B cell (primary cell): Measurements from ENCODE around the gene MAEA. TPM values are rescaled to one million over a fixed set of nuclear protein-coding genes. Genes with fewer than 3 reads are reported as not detected.

Experiments
- ATAC-seq: fragments of 200-7000 bp; cut with Tn5 transposase; one replicate; pipeline ENCODE4 v1.10.0; 2021; ENCODE audit warnings: low read depth, mild to moderate bottlenecking, moderate number of reproducible peaks, moderate library complexity
- CTCF ChIA-PET: fragments of 350-600 bp; sonication (Branson Sonifier 250); formaldehyde crosslinking; loops from one replicate; lab custom pipeline; 2021; ENCODE audit warnings: antibody characterized with exemption, inconsistent platforms; lab: Charles Lee
- POLR2A ChIA-PET: fragments of 350-600 bp; sonication (Branson Sonifier 250); formaldehyde crosslinking; loops from one replicate; lab custom pipeline; 2021; ENCODE audit warnings: antibody characterized with exemption; lab: Charles Lee
- DNase-seq: peaks from one replicate; pipeline ENCODE4 v3.0.0; 2013
- H2AFZ ChIP-seq: 2 replicates; pipeline ENCODE4 v1.6.1; 2012; ENCODE audit warnings: mild to moderate bottlenecking, low read depth, low read length; ENCODE audit not compliant: insufficient read depth, poor library complexity, severe bottlenecking
- H3K27ac ChIP-seq, 2 donors: 1 replicate in 1 of 2; 2 replicates in 1 of 2; pipeline ENCODE4 v1.5.1; 2012 to 2013; ENCODE audit warnings: low read length in 2 of 2, mild to moderate bottlenecking in 2 of 2, moderate library complexity in 1 of 2
- H3K27me3 ChIP-seq, 4 experiments: fragments of 200-600 bp in 1 of 4; sonication (generic) in 1 of 4; replicated peaks in 1 of 4; 1 replicate in 2 of 4; 2 replicates in 2 of 4; pipeline versions ENCODE4 v1.6.1 to v1.7.0; 2013 to 2016; ENCODE audit warnings: low read length in 3 of 4, mild to moderate bottlenecking in 2 of 4, mixed read lengths in 1 of 4, moderate library complexity in 1 of 4; ENCODE audit not compliant: insufficient read depth in 4 of 4, control insufficient read depth in 3 of 4; ENCODE audit errors: control extremely low read depth in 1 of 4
- H3K36me3 ChIP-seq, 2 experiments: replicated peaks in 1 of 2; 1 replicate in 1 of 2; 2 replicates in 1 of 2; pipeline versions ENCODE4 v1.6.1 to v1.7.1; 2013; ENCODE audit warnings: low read length in 1 of 2; ENCODE audit not compliant: insufficient read depth in 2 of 2, control insufficient read depth in 1 of 2; ENCODE audit errors: control extremely low read depth in 1 of 2, extremely low read depth in 1 of 2
- H3K4me1 ChIP-seq, 2 donors: fragments of 200-600 bp in 1 of 2; sonication (generic) in 1 of 2; 1 replicate in 1 of 2; 2 replicates in 1 of 2; pipeline versions ENCODE4 v1.5.1 to v1.6.1; 2013 to 2017; ENCODE audit warnings: low read length in 2 of 2; ENCODE audit not compliant: control insufficient read depth in 2 of 2, insufficient read depth in 2 of 2
- H3K4me2 ChIP-seq: replicated peaks from 2 replicates; pipeline ENCODE3; 2012; ENCODE audit warnings: mild to moderate bottlenecking, low read depth, low read length; ENCODE audit not compliant: poor library complexity, severe bottlenecking
- H3K4me3 ChIP-seq, 5 experiments: fragments of 200-600 bp in 1 of 5; sonication (generic) in 1 of 5; 1 replicate in 3 of 5; 2 replicates in 2 of 5; pipeline versions ENCODE4 v1.5.1 to v1.7.0; 2011 to 2016; ENCODE audit warnings: low read length in 4 of 5, mild to moderate bottlenecking in 4 of 5, low read depth in 2 of 5, control low read depth in 1 of 5, moderate library complexity in 1 of 5; ENCODE audit not compliant: insufficient read depth in 1 of 5; ENCODE audit errors: control extremely low read depth in 1 of 5, extremely low read depth in 1 of 5
- H3K79me2 ChIP-seq: fragments of 200-600 bp; sonication (generic); one replicate; pipeline ENCODE4 v1.6.0; 2016; ENCODE audit warnings: low read length; ENCODE audit not compliant: control insufficient read depth, insufficient read depth
- H3K9ac ChIP-seq: fragments of 200-600 bp; sonication (generic); 2 replicates; pipeline ENCODE4 v1.6.1; 2017; ENCODE audit warnings: mild to moderate bottlenecking, low read length, moderate library complexity
- H3K9me3 ChIP-seq, 3 donors: one replicate each; pipeline versions ENCODE4 v1.6.1 to v1.7.1; 2013; ENCODE audit warnings: low read length in 2 of 3; ENCODE audit not compliant: control insufficient read depth in 2 of 3, insufficient read depth in 1 of 3; ENCODE audit errors: control extremely low read depth in 1 of 3
- H4K20me1 ChIP-seq: 2 replicates; pipeline ENCODE4 v1.6.0; 2012; ENCODE audit warnings: mild to moderate bottlenecking, low read length; ENCODE audit not compliant: insufficient read depth, control insufficient read depth, poor library complexity, severe bottlenecking
- H3K27ac Mint-ChIP-seq: one replicate; pipeline ENCODE4 v1.8.0; 2021; ENCODE audit warnings: mixed read lengths
- H3K27me3 Mint-ChIP-seq: one replicate; pipeline ENCODE4 v1.8.0; 2021; ENCODE audit warnings: mixed read lengths
- H3K4me1 Mint-ChIP-seq: one replicate; pipeline ENCODE4 v1.8.0; 2021; ENCODE audit warnings: mixed read lengths
- H3K4me3 Mint-ChIP-seq: one replicate; pipeline ENCODE4 v1.8.0; 2021; ENCODE audit warnings: mixed read lengths
- H3K9me3 Mint-ChIP-seq: one replicate; pipeline ENCODE4 v1.8.0; 2022; ENCODE audit warnings: mixed read lengths; ENCODE audit not compliant: insufficient read depth
- EZH2 ChIP-seq: IDR thresholded peaks from 2 replicates; pipeline ENCODE4 v1.6.1; 2012; ENCODE audit warnings: borderline replicate concordance, low read depth, mild to moderate bottlenecking, moderate library complexity, low read length; ENCODE audit not compliant: insufficient read depth, poor library complexity, severe bottlenecking
- WGBS: methylation state at CpG from one replicate; pipeline ENCODE4 v1.1.5; 2013; ENCODE audit warnings: missing lambda C conversion rate; ENCODE audit not compliant: insufficient coverage; 5-methylcytosine and 5-hydroxymethylcytosine counted together
- intact Hi-C: fragments of 100-400 bp; cut with micrococcal nuclease; formaldehyde crosslinking; loops from one replicate; pipeline ENCODE4 v1.10.0; 2022
- polyA plus RNA-seq: library from polyadenylated mRNA; depleted of rRNA; stranded (reverse); fragments of >200 nt; gene quantifications from 2 replicates; pipeline ENCODE4 v1.2.3, GENCODE V29; 2012
- total RNA-seq, 2 donors: library from RNA; stranded (reverse); fragments of 120-200 nt in 1 of 2; gene quantifications; 1 replicate in 1 of 2; 2 replicates in 1 of 2; pipeline versions ENCODE4 v1.2.3 to v1.2.4, GENCODE V29; 2013 to 2022
- TF ChIP-seq, protein P1 (sequence below): fragments of 200-600 bp; IDR thresholded peaks from one replicate; pipeline ENCODE4 v1.8.0; 2022; ENCODE audit warnings: antibody characterized with exemption, mild to moderate bottlenecking

MAEA gene
- total and polyA plus RNA-seq, 2 donors (not counting 1 experiment from before 2014, with no cell fraction given): 106 to 107 TPM

DNA sequence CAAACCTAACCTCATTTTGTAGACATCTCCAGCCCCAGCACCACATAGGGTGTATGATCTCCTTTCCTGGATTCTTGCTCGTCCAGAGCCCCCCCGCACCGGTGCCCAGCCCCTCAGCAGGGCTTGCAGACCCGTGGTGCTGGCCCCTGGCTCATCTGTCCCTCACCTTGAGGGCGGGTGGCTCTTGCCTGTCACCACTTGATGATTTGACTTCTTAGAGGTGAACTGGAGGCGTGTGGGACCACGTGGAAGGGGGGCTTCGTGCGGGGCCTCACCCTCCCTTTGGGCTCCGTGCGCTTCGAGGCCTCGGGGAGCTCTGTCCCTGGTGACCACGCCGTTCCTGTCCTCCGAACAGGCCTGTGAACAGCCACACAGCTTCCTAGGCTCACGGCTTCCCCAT, 72.8 kb downstream of the MAEA start:
- no peak overlapping the region for H3K9ac ChIP-seq
- no peak for DNase-seq
- no peak overlapping the region for H2AFZ ChIP-seq
- H3K4me2 ChIP-seq: no peak overlapping the region
- no peaks in the 10 kb centered on the region for H3K27me3 Mint-ChIP-seq
- no peak overlapping the region for H3K27ac ChIP-seq
- ATAC-seq: no peak
- no peaks in the 10 kb centered on the region for H3K79me2 ChIP-seq
- peaks cover 0 to 17% of the 10 kb centered on the region in 2 experiments for H3K36me3 ChIP-seq
- POLR2A ChIA-PET: no interaction called here
- no peaks in the 10 kb centered on the region for H3K4me1 ChIP-seq
- H3K9me3 Mint-ChIP-seq: no peaks in the 10 kb centered on the region
- H3K27me3 ChIP-seq: no peaks in the 10 kb centered on the region
- TF ChIP-seq, protein P1, sequence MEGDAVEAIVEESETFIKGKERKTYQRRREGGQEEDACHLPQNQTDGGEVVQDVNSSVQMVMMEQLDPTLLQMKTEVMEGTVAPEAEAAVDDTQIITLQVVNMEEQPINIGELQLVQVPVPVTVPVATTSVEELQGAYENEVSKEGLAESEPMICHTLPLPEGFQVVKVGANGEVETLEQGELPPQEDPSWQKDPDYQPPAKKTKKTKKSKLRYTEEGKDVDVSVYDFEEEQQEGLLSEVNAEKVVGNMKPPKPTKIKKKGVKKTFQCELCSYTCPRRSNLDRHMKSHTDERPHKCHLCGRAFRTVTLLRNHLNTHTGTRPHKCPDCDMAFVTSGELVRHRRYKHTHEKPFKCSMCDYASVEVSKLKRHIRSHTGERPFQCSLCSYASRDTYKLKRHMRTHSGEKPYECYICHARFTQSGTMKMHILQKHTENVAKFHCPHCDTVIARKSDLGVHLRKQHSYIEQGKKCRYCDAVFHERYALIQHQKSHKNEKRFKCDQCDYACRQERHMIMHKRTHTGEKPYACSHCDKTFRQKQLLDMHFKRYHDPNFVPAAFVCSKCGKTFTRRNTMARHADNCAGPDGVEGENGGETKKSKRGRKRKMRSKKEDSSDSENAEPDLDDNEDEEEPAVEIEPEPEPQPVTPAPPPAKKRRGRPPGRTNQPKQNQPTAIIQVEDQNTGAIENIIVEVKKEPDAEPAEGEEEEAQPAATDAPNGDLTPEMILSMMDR: no peak
- TF ChIP-seq EZH2: no peak
- intact Hi-C loops: no loop called here
- H3K4me1 Mint-ChIP-seq: no peaks in the 10 kb centered on the region
- H4K20me1 ChIP-seq: no peaks in the 10 kb centered on the region
- no peaks in the 10 kb centered on the region for H3K9me3 ChIP-seq
- H3K27ac Mint-ChIP-seq: no peak overlapping the region
- H3K4me3 Mint-ChIP-seq: no peak overlapping the region
- CTCF ChIA-PET: no interaction called here
- 94% methylated on average over 17 of the region's 17 CpGs for WGBS
- H3K4me3 ChIP-seq: no peak overlapping the region

DNA sequence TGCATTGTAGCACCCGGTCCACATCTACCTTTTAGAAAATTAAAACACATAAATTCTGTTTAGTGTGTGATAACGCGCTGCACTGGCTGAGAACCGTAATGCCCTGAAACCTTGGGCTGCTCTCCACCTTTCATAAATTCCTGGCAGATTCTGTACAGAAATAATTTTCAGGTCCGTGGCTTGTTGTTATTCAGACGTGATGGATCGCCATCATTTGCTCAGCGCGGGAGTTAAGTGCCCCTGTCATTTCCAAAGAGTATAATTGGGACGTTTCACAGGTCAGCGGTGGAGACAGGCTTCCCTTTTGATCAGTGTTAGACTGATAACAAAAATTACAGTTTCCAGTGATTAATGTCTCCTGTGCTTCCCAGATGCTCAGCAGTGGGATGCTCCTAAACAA, 73.8 kb downstream of the MAEA start:
- H4K20me1 ChIP-seq: no peaks in the 10 kb centered on the region

More for the DNA sequence above, 73.8 kb downstream of the MAEA start:
- Mint-ChIP-seq H3K27me3 (no peaks in the 10 kb centered on the region), H3K9me3 (no peaks in the 10 kb centered on the region), H3K27ac (no peak overlapping the region), H3K4me3 (no peak overlapping the region), H3K4me1 (no peaks in the 10 kb centered on the region)
- no peak overlapping the region for H3K4me2 ChIP-seq
- no peaks in the 10 kb centered on the region for H3K4me1 ChIP-seq
- H3K4me3 ChIP-seq: no peak overlapping the region
- no peaks in the 10 kb centered on the region for H3K27me3 ChIP-seq
- no peak overlapping the region for H3K9ac ChIP-seq
- no peak for TF ChIP-seq EZH2
- TF ChIP-seq, protein P1: no peak
- no peak for ATAC-seq
- intact Hi-C loops: no loop called here
- no peaks in the 10 kb centered on the region for H3K9me3 ChIP-seq
- H3K79me2 ChIP-seq: no peaks in the 10 kb centered on the region
- no peak for DNase-seq
- H3K36me3 ChIP-seq: peaks cover 0 to 15% of the 10 kb centered on the region in 2 experiments
- CTCF ChIA-PET: no interaction called here
- H3K27ac ChIP-seq: no peak overlapping the region
- POLR2A ChIA-PET: no interaction called here
- no peak overlapping the region for H2AFZ ChIP-seq
- 97% methylated on average over 10 of the region's 11 CpGs for WGBS
